Endodermal cell (in vitro differentiated cells): Measurements from ENCODE around the gene COL4A4. TPM values are rescaled to one million over a fixed set of nuclear protein-coding genes. Genes with fewer than 3 reads are reported as not detected.

ENCODE experiments used
- DNase-seq: peaks from one replicate; pipeline ENCODE4 v3.0.0-alpha.2; 2017
- H3K27ac ChIP-seq: 2 replicates; pipeline ENCODE4 v1.5.1; 2013; ENCODE audit warnings: mild to moderate bottlenecking, low read depth, low read length, moderate library complexity
- H3K27me3 ChIP-seq: 2 replicates; pipeline ENCODE4 v1.6.1; 2013; ENCODE audit warnings: mild to moderate bottlenecking, low read length, moderate library complexity; ENCODE audit not compliant: insufficient read depth, control insufficient read depth, poor library complexity, severe bottlenecking
- H3K36me3 ChIP-seq: 2 replicates; pipeline ENCODE4 v1.7.0; 2013; ENCODE audit warnings: mild to moderate bottlenecking, low read length, moderate library complexity; ENCODE audit not compliant: control insufficient read depth, insufficient read depth
- H3K4me1 ChIP-seq: one replicate; pipeline ENCODE4 v1.7.0; 2013; ENCODE audit warnings: low read length; ENCODE audit not compliant: control insufficient read depth, insufficient read depth
- H3K4me3 ChIP-seq: 2 replicates; pipeline ENCODE4 v1.5.1; 2013; ENCODE audit warnings: mild to moderate bottlenecking, low read length, moderate library complexity
- H3K9ac ChIP-seq: 2 replicates; pipeline ENCODE4 v1.6.1; 2013; ENCODE audit warnings: mild to moderate bottlenecking, low read length, moderate library complexity; ENCODE audit not compliant: poor library complexity, severe bottlenecking; ENCODE audit errors: extremely low read depth
- H3K9me3 ChIP-seq: 2 replicates; pipeline ENCODE4 v1.6.1; 2013; ENCODE audit warnings: mild to moderate bottlenecking, low read length, moderate library complexity; ENCODE audit not compliant: control insufficient read depth
- H3K27ac Mint-ChIP-seq: 2 replicates; pipeline ENCODE4 v1.8.0; 2020; ENCODE audit warnings: mixed read lengths
- H3K27me3 Mint-ChIP-seq: 2 replicates; pipeline ENCODE4 v1.8.0; 2021; ENCODE audit warnings: mild to moderate bottlenecking, mixed read lengths; ENCODE audit not compliant: insufficient read depth
- H3K36me3 Mint-ChIP-seq: 2 replicates; pipeline ENCODE4 v1.8.0; 2020; ENCODE audit warnings: low read depth, mixed read lengths
- H3K4me1 Mint-ChIP-seq: 2 replicates; pipeline ENCODE4 v1.8.0; 2020; ENCODE audit warnings: mixed read lengths
- H3K4me3 Mint-ChIP-seq: 2 replicates; pipeline ENCODE4 v1.8.0; 2020; ENCODE audit warnings: mild to moderate bottlenecking, moderate library complexity, mixed read lengths
- H3K9me3 Mint-ChIP-seq: 2 replicates; pipeline ENCODE4 v1.8.0; 2020; ENCODE audit warnings: mild to moderate bottlenecking, mixed read lengths
- WGBS, 2 experiments: methylation state at CpG; one replicate each; pipeline versions ENCODE4 v1.1.5 to v1.1.7; 2013; ENCODE audit warnings: missing lambda C conversion rate in 2 of 2, mixed read lengths in 1 of 2; ENCODE audit not compliant: insufficient coverage in 1 of 2, insufficient read length in 1 of 2; 5-methylcytosine and 5-hydroxymethylcytosine counted together
- total RNA-seq, 2 donors: library from RNA; stranded (reverse); fragmentation: NEBNext Ultra II Directional in 1 of 2; extraction: Animal tissue kit (Norgen Biotek cat#: 25700) in 1 of 2; gene quantifications; 2 replicates in 1 of 2; 3 replicates in 1 of 2; pipeline ENCODE4 v1.2.1, GENCODE V29; 2021
- TF ChIP-seq, protein P1 (sequence below): fragments of 200-600 bp; sonication (generic); conservative IDR thresholded peaks from 2 replicates; pipeline ENCODE4 v1.5.0; 2021; ENCODE audit warnings: antibody characterized with exemption, mild to moderate bottlenecking

The COL4A4 gene
- total RNA-seq, 2 donors from 2014 or later = 2.2 to 2.9 TPM

DNA sequence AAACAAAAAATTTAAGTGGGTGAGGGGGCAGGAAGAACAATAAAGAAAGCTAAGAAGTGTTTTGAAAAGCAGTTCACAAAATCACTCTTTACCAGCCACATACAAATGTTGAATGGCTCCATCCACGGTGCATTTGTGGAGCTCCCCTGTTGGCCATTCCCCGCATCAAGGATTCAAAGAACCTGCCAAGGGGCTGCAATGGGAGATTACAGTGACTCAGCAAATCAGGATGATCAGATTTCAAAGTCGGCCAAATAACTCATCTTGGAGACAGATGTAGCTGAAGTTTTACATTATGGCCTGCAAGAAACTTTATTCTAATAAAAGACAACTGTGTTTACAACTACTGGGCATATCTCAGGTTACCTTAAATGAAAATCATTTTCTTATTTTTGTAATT lies 27.4 kb upstream of the COL4A4 start:
- Histone ChIP-seq H3K9me3 (no peaks in the 10 kb centered on the region), H3K27me3 (no peaks in the 10 kb centered on the region), H3K36me3 (no peaks in the 10 kb centered on the region), H3K27ac (no peak overlapping the region), H3K9ac (no peak overlapping the region), H3K4me3 (no peak overlapping the region), H3K4me1 (no peaks in the 10 kb centered on the region)
- peaks cover 4% of the 10 kb centered on the region for H3K4me1 Mint-ChIP-seq
- WGBS, 2 experiments = 50 to 80% methylated on average over 1 to 3 of the region's 3 CpGs
- H3K27me3 Mint-ChIP-seq = peaks cover 2% of the 10 kb centered on the region
- H3K4me3 Mint-ChIP-seq = no peak overlapping the region
- DNase-seq = peak; percentile 68
- TF ChIP-seq, protein P1, sequence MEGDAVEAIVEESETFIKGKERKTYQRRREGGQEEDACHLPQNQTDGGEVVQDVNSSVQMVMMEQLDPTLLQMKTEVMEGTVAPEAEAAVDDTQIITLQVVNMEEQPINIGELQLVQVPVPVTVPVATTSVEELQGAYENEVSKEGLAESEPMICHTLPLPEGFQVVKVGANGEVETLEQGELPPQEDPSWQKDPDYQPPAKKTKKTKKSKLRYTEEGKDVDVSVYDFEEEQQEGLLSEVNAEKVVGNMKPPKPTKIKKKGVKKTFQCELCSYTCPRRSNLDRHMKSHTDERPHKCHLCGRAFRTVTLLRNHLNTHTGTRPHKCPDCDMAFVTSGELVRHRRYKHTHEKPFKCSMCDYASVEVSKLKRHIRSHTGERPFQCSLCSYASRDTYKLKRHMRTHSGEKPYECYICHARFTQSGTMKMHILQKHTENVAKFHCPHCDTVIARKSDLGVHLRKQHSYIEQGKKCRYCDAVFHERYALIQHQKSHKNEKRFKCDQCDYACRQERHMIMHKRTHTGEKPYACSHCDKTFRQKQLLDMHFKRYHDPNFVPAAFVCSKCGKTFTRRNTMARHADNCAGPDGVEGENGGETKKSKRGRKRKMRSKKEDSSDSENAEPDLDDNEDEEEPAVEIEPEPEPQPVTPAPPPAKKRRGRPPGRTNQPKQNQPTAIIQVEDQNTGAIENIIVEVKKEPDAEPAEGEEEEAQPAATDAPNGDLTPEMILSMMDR = peak; percentile 48
- H3K36me3 Mint-ChIP-seq = no peaks in the 10 kb centered on the region
- no peaks in the 10 kb centered on the region for H3K9me3 Mint-ChIP-seq
- peak overlapping the region; percentile 71 for H3K27ac Mint-ChIP-seq

DNA sequence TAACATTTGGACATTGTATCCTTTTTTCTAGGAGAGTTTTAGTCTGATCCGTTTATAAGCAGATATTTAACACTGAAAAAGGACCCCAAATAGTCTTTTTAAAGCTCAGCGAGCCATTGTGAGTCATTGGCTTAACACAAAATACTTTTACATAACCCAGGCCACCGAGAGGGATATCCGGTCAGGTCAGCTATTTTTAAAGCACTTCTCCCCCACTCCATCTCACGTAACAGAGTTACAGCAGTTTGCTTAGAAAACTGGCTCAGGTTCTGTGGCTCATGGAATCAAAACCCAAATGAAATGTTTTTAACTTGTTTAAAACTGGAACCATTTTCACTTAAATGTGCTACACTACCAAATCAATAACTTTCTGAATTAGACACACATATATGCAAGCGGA lies 24.3 kb upstream of the COL4A4 start:
- Mint-ChIP-seq H3K27ac (no peak overlapping the region), H3K27me3 (peaks cover 2% of the 10 kb centered on the region), H3K4me3 (no peak overlapping the region), H3K4me1 (peaks cover 10% of the 10 kb centered on the region), H3K9me3 (no peaks in the 10 kb centered on the region), H3K36me3 (no peaks in the 10 kb centered on the region)
- H3K27ac ChIP-seq = no peak overlapping the region
- H3K9me3 ChIP-seq = no peaks in the 10 kb centered on the region
- TF ChIP-seq, protein P1 = no peak
- DNase-seq = no peak
- no peak overlapping the region for H3K9ac ChIP-seq
- no peaks in the 10 kb centered on the region for H3K36me3 ChIP-seq
- no peak overlapping the region for H3K4me3 ChIP-seq
- 0 to 52% methylated on average over 1 to 5 of the region's 6 CpGs for WGBS, 2 experiments
- H3K4me1 ChIP-seq = no peaks in the 10 kb centered on the region
- H3K27me3 ChIP-seq = no peaks in the 10 kb centered on the region

DNA sequence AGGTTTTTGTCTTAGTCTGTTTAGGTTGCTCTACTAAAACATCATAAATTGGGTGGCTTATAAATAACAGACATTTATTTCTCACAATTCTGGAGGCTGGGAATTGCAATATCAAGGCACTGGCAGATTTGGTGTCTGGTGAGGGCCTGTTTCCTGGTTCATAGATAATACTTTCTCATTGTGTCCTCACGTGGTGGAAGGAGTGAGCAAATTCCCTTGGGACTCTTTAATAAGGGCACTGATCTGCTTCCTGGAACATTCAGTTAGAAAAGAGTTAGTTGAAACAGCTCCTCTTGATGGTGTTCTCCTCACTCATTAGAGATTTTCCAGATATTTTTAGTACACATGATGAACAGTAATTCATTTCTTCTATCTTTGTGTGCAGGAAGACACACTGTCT lies 22.7 kb upstream of the COL4A4 start:
- TF ChIP-seq, protein P1 = no peak
- Histone ChIP-seq H3K27me3 (no peaks in the 10 kb centered on the region), H3K9ac (no peak overlapping the region), H3K4me1 (no peaks in the 10 kb centered on the region), H3K27ac (no peak overlapping the region), H3K4me3 (no peak overlapping the region), H3K9me3 (no peaks in the 10 kb centered on the region), H3K36me3 (no peaks in the 10 kb centered on the region)
- no peak overlapping the region for H3K27ac Mint-ChIP-seq
- H3K9me3 Mint-ChIP-seq = no peaks in the 10 kb centered on the region
- H3K27me3 Mint-ChIP-seq = peaks cover 2% of the 10 kb centered on the region
- WGBS, 2 experiments = 67 to 87% methylated on average over 1 of the region's 1 CpG
- H3K4me3 Mint-ChIP-seq = no peak overlapping the region
- H3K36me3 Mint-ChIP-seq = no peaks in the 10 kb centered on the region
- peaks cover 10% of the 10 kb centered on the region for H3K4me1 Mint-ChIP-seq
- DNase-seq = no peak
